ENCODE results near the gene MMP28. TPM values are rescaled to one million over a fixed set of nuclear protein-coding genes. Genes with fewer than 3 reads are reported as not detected.

The MMP28 gene
- total RNA-seq, 1 experiment from 2014 or later = 0.18 TPM

- peak; percentile 56 for DNase-seq (ENCODE audit: low read depth)
Measured at GRCh38 chr17:35743626-35744328, 51.7 kb downstream of the MMP28 start.

DNA sequence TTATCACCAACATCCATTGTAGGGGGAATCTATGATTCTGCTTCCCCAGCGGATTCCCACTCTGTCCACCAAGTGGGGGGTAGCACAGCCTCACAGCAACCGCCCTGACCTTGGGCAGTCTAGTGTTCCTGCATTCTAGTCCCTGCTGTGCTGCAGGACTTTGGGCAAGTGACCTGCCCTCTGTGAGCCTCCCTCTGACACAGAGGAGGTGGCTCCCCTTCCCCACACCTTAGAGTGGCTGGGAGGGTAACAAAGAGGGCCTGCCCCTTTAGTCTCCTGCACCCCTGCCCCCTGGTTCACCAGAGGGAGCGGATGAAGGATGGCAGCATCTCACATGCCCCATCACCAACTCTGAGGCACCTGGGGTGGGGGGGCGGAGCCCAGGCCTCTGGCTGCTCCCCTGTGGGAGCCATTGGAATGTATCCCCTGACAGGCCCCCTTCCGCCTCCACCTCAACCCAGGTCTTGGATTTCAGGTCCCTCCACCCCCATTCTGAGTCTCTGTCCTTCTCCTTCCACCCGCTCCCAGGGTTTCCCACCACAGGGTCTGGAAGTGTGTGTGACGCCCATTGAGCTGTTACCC lies 52.5 kb downstream of the MMP28 start:
- DNase-seq (ENCODE audit: low read depth) = no peak

- DNase-seq (ENCODE audit: low read depth) = no peak
Measured at GRCh38 chr17:35742496-35742895, 52.9 kb downstream of the MMP28 start.

GRCh38 chr17:35740997-35741931 lies 54.2 kb downstream of the MMP28 start:
- no peak for DNase-seq (ENCODE audit: low read depth)

- DNase-seq (ENCODE audit: low read depth) = no peak
Measured at GRCh38 chr17:35740216-35740615, 55.2 kb downstream of the MMP28 start.

DNA sequence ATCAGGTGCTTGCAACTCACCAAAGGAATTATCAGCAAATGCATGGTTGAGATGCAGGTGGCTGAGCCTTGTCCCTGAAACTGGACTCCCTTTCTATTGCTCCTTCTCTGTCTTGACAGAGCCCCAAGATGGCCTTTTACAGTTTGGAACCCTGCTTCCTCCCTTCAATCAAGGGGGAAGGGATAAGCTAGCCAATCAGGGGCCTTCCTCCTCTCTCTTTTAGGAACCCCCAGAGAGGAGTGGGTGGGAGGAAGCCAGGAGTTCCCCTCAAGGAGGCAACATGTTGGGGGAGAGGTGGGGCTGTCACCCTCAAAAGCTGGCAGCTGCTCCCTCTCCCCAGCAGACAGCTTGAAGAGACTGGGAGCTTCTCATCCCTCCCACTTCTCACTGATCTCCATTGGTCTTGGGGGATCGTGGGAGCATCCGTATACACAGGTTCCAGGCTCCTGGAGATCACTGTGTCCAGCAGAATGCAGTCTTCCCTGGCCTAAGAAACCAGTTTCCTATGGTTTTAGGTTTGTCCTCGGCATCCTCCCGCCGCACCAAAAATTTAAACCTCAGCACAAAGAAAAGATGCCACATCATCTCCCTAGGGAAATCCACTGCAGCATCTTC lies 56.8 kb downstream of the MMP28 start:
- DNase-seq (ENCODE audit: low read depth) = no peak

- no peak for DNase-seq (ENCODE audit: low read depth)
Measured at GRCh38 chr17:35736236-35736635, 59.2 kb downstream of the MMP28 start.

GRCh38 chr17:35735036-35735805 lies 60.2 kb downstream of the MMP28 start:
- DNase-seq (ENCODE audit: low read depth) = no peak

GRCh38 chr17:35734396-35734795 lies 61.0 kb downstream of the MMP28 start:
- no peak for DNase-seq (ENCODE audit: low read depth)

DNA sequence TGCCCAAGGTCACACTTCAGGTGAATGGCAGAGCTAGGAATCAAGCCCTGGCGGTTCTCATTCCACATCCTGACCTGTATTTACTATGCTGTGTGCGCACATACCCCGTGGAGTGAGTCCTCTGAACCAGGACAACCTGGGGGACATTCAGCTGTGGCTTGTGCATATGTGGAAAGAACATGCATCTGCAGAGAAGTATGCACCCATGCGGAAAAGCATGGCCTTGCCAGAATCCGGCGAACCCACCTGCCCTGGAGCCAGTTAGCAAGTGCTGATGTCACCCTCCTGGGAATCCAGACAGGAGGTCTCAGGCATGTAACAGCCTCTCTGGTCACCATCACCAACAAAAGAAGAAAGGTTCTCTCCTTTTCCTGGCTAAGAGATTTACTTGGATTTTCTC lies 62.1 kb downstream of the MMP28 start:
- DNase-seq (ENCODE audit: low read depth) = no peak

- DNase-seq (ENCODE audit: low read depth) = no peak
Measured at GRCh38 chr17:35732806-35733136, 62.7 kb downstream of the MMP28 start.

GRCh38 chr17:35731917-35732805 lies 63.3 kb downstream of the MMP28 start:
- DNase-seq (ENCODE audit: low read depth) = no peak

GRCh38 chr17:35731239-35731916 lies 64.1 kb downstream of the MMP28 start, which contains the start of gene RASL10B:
Gene RASL10B, plus strand, starts transcription at chr17:35731639. Its CDS starts 3,546 bp downstream, at chr17:35735185.
- DNase-seq (ENCODE audit: low read depth) = peak; percentile 38

- peak; percentile 17 for DNase-seq (ENCODE audit: low read depth)
Measured at GRCh38 chr17:35730400-35731005, 64.9 kb downstream of the MMP28 start.

GRCh38 chr17:35729405-35729833 lies 66.0 kb downstream of the MMP28 start:
- DNase-seq (ENCODE audit: low read depth) = no peak

GRCh38 chr17:35728551-35728950 lies 66.9 kb downstream of the MMP28 start:
- no peak for DNase-seq (ENCODE audit: low read depth)

GRCh38 chr17:35727635-35728034 lies 67.8 kb downstream of the MMP28 start:
- DNase-seq (ENCODE audit: low read depth) = no peak

- no peak for DNase-seq (ENCODE audit: low read depth)
Measured at GRCh38 chr17:35726953-35727460, 68.4 kb downstream of the MMP28 start.
